MV-4-11 (cell line): ENCODE results near the gene DYNLT4.

Source experiments
- DNase-seq: peaks from one replicate; lab custom pipeline; 2025; lab: John Stamatoyannopoulos, UW

The DYNLT4 gene

GRCh38 chr1:44757420-44757819, 49.7 kb downstream of the DYNLT4 start:
- no peak for DNase-seq
